Omental fat pad (tissue), 4 donors: ENCODE data around the gene MVB12B. TPM values are rescaled to one million over a fixed set of nuclear protein-coding genes. Genes with fewer than 3 reads are reported as not detected.

Experiments used
- ATAC-seq: fragments of 150-250 bp; one replicate; pipeline ENCODE4 v1.9.1; 2016; ENCODE audit warnings: mild to moderate bottlenecking, moderate library complexity; ENCODE audit not compliant: low FRiP score
- DNase-seq: peaks from one replicate; pipeline ENCODE4 v3.0.0-alpha.2; 2019; ENCODE audit warnings: low spot score
- total RNA-seq, 4 donors: library from RNA; depleted of rRNA; stranded (reverse); fragments of >200 nt; gene quantifications; one replicate each; pipeline ENCODE4 v1.1.0, GENCODE V29; 2016
- TF ChIP-seq, protein P1 (sequence below), 3 donors: fragments of 450-650 bp; IDR thresholded peaks; one replicate each; pipeline ENCODE4 v1.5.1; 2016 to 2017; ENCODE audit warnings: antibody characterized with exemption in 3 of 3, mild to moderate bottlenecking in 3 of 3, moderate library complexity in 2 of 3

The MVB12B gene
- total RNA-seq, 4 donors from 2014 or later = 5.5 to 21.4 (median 11.6) TPM

DNA sequence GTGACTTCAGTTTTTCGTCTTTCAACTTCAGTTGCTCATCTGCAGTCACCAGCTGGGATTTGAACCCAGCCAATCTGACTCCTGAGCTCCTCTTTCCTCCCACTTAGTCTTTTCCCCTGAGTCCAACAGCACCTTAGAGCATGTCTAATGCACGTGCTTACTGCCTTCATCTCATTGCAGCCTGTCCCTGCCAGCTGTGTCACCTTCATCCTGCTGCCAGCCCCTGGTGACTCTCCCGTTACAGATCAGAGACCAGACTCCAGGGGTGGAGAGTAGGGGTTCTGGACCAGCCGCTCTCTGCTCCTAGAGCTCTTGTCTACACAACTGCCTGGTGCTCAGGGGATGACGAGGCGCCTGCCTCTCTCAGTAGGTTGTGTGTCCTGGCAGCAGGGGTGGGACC lies 154.2 kb downstream of the MVB12B start:
- DNase-seq = no peak
- ATAC-seq = no peak
- TF ChIP-seq, protein P1, sequence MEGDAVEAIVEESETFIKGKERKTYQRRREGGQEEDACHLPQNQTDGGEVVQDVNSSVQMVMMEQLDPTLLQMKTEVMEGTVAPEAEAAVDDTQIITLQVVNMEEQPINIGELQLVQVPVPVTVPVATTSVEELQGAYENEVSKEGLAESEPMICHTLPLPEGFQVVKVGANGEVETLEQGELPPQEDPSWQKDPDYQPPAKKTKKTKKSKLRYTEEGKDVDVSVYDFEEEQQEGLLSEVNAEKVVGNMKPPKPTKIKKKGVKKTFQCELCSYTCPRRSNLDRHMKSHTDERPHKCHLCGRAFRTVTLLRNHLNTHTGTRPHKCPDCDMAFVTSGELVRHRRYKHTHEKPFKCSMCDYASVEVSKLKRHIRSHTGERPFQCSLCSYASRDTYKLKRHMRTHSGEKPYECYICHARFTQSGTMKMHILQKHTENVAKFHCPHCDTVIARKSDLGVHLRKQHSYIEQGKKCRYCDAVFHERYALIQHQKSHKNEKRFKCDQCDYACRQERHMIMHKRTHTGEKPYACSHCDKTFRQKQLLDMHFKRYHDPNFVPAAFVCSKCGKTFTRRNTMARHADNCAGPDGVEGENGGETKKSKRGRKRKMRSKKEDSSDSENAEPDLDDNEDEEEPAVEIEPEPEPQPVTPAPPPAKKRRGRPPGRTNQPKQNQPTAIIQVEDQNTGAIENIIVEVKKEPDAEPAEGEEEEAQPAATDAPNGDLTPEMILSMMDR (IDR thresholded peaks at IDR 0.05) = no peak

DNA sequence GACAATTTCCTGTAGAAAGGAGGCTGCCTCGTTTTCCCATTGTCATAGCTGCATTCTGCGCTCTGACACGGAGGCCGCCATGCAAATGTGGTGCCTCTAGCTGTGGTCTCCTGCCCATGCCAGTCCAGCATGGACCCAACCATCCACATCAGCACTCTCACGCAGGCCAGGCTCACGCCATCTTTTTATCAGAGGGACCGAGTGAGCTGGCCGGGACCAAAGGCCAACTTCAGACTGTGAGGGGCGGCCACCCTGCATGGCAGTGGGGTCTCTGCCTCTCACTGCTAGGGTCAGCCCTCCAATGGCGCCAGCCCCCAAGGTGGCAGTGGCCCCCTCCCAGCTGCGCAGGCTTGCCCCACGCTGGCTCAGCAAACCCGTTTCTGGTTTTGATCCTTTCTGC lies 155.2 kb downstream of the MVB12B start:
- ATAC-seq (no peak), DNase-seq (no peak)

DNA sequence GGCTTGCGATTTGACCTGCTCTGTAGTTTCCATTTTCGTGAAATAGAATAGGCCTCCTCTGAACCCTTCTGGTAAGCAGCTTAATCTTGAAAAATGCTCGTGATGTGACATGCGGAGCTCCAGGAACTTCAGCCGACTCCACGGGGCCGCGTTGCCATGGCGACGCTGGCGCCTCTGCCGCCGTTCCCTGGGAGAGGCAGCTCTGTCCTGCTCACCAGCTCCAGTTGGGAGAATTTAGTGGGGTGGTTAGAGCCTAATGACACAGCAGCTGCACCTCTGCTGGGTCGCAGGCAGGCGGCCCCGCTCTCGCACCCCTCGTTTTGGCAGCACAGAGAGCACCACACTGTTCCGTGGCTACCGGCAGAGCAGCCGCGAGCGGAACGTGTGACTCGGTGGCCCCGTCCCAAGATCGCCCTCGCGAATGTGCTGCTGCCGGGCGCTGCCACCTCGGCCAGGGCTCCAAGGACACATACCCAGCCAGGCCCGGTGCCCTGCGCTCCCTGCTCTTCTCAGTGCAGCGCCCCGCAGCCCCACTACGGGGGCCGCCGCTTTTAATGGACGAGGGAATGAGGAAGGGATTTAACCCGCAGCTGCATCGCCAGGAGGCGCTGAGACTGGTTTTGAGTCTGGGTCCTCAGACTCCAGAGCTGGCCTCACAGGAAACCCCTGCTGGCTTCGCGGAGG lies 155.9 kb downstream of the MVB12B start:
- TF ChIP-seq, protein P1 (IDR thresholded peaks at IDR 0.05) = no peak
- no peak for DNase-seq
- ATAC-seq = no peak

More for the DNA sequence above, 155.2 kb downstream of the MVB12B start:
- TF ChIP-seq, protein P1 (IDR thresholded peaks at IDR 0.05) = no peak

DNA sequence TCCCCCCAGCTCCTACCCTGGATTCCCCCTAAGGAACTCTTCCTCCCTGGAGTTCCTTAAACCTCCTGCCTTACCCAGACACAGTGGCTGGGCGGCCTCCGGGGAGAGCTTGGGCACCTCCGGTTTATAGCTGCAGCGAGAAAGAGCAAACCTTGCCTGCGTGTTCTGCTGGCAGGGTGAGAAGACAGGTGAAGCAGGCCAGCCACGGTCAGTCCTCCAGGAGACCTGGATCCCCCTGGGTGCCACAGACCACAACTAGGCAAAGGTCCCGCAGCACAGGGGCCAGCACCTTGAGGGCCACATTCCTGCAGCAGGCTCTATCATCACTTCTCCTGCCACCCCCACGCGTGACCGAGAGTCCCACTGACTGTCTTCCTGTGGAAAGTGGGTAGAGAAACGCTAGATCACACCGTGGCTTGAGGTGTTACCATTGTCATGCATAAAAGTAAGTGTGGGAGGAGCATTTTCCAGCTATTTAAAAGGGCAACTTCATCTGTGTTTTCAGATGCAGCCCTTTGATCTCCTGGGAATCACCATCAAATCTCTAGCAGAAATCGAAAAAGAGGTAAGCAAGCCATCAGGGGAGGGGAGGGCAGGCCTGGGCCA lies 156.9 kb downstream of the MVB12B start:
- TF ChIP-seq, protein P1 (IDR thresholded peaks at IDR 0.05) = no peak
- no peak for DNase-seq
- ATAC-seq = no peak

DNA sequence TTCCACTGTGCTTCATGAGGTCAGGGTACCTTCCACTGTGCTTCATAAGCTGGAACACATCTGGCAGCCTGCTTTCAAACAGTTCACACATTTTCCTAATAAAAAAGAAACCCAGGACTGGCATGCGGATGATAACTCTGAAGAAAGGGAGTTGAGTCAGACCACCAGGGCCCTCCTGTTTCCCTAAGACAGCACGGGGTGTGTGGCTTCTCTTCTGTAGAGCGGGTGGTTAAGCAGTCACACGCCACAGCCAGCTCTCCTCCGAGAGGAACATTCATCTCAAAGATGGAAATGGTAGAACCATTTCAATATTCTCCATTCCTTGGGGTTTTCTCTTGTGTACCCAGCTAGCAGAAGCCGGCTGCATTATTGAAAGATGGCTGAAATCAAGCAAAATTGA lies 159.0 kb downstream of the MVB12B start:
- TF ChIP-seq, protein P1 (IDR thresholded peaks at IDR 0.05) = no peak
- no peak for ATAC-seq
- DNase-seq = no peak

DNA sequence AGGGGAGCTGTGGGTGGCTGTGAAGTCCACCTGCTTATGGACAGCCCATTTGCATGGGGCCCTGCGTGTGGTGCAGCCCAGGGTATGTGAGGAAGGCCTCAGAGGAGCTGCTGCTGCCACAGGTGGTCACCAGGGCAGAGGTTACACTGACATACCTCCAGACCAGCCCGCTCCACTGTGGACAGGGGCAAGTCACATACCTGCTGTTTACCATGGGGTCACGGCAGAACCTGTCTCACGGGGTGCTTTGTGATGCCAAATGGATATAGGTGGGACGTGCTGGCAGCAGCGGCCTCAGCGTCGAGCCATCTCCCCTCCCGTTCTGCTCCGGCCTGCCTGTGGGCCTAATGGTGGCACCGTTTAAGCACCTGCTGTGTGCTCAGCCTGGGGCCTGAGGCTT lies 159.6 kb downstream of the MVB12B start:
- ATAC-seq (no peak), DNase-seq (no peak)
- TF ChIP-seq, protein P1 (IDR thresholded peaks at IDR 0.05) = no peak

DNA sequence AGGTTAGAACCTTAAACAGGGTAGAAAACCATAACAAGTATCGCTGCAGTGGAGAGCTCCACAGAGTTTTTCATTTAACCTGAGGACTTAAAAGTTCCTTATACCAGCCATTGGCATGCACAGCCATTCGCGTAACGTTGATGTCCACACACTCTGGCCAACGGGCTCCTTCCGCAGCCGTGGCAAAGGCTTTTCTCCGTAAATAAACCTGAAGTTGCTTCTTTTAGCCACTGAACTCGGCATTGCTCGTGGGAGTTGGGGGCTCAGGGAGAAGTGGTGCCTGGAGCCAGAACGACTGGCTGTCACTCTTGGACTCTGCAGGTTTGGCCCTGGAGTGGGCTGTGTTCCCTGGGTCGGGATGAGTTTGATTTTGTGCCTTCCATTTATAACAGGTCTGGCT lies 161.2 kb downstream of the MVB12B start:
- ATAC-seq = no peak
- no peak for DNase-seq
- TF ChIP-seq, protein P1 (IDR thresholded peaks at IDR 0.05) = no peak
